ENCODE results near the gene RALGAPB.

RALGAPB gene

GRCh38 chr20:38581013-38581412, 108.4 kb downstream of the RALGAPB start, which contains the start of gene ADIG:
Gene ADIG, plus strand, starts transcription at chr20:38581197. Its CDS starts 54 bp downstream, at chr20:38581251.
- Histone ChIP-seq H3K4me3 (ENCODE audit: insufficient read depth, low read length, poor library complexity, severe bottlenecking) (no peak within 1 kb of the TSS), H3K4me2 (ENCODE audit: low read depth, low read length, poor library complexity, severe bottlenecking) (no peak within 1 kb of the TSS), H3K27ac (ENCODE audit: low read depth, low read length) (no peak within 1 kb of the TSS)

GRCh38 chr20:38581830-38582358, 109.3 kb downstream of the RALGAPB start:
- Histone ChIP-seq H3K4me3 (ENCODE audit: insufficient read depth, low read length, poor library complexity, severe bottlenecking) (no peak overlapping the region), H3K9me3 (ENCODE audit: insufficient read depth, low read length) (no peaks in the 10 kb centered on the region), H3F3A (ENCODE audit: insufficient read depth) (no peaks in the 10 kb centered on the region), H3K4me2 (ENCODE audit: low read depth, low read length, poor library complexity, severe bottlenecking) (no peak overlapping the region), H3K27me3 (ENCODE audit: low read length) (no peaks in the 10 kb centered on the region), H2AFZ (ENCODE audit: low read depth, low read length, severe bottlenecking) (no peak overlapping the region), H3K36me3 (ENCODE audit: low read length) (no peaks in the 10 kb centered on the region), H4K20me1 (ENCODE audit: low read depth, low read length) (no peaks in the 10 kb centered on the region), H3K79me2 (ENCODE audit: insufficient read depth, low read length) (no peaks in the 10 kb centered on the region), H3K9ac (ENCODE audit: low read length) (no peak overlapping the region), H3K27ac (ENCODE audit: low read depth, low read length) (no peak overlapping the region), H3K9me2 (replicated peaks; ENCODE audit: insufficient read depth, low read length) (no peaks in the 10 kb centered on the region)
- TF ChIP-seq EZH2phosphoT487 (conservative IDR thresholded peaks at IDR 0.05; ENCODE audit: low read length) (no peak), CTCF (IDR thresholded peaks at IDR 0.05; ENCODE audit: insufficient read depth, low read length, poor library complexity, severe bottlenecking) (no peak)

More at GRCh38 chr20:38581013-38581412, 108.4 kb downstream of the RALGAPB start, which contains the start of gene ADIG:
- no peak within 1 kb of the TSS for H2AFZ ChIP-seq (ENCODE audit: low read depth, low read length, severe bottlenecking)
- no peaks in the 10 kb centered on the region for H4K20me1 ChIP-seq (ENCODE audit: low read depth, low read length)
- no peak within 1 kb of the TSS for H3K9ac ChIP-seq (ENCODE audit: low read length)
- H3K79me2 ChIP-seq (ENCODE audit: insufficient read depth, low read length) = no peaks in the 10 kb centered on the region
- H3K27me3 ChIP-seq (ENCODE audit: low read length) = no peaks in the 10 kb centered on the region
- H3K9me2 ChIP-seq (replicated peaks; ENCODE audit: insufficient read depth, low read length) = no peaks in the 10 kb centered on the region
- H3K36me3 ChIP-seq (ENCODE audit: low read length) = no peaks in the 10 kb centered on the region
- TF ChIP-seq EZH2phosphoT487 (conservative IDR thresholded peaks at IDR 0.05; ENCODE audit: low read length) (no peak), CTCF (IDR thresholded peaks at IDR 0.05; ENCODE audit: insufficient read depth, low read length, poor library complexity, severe bottlenecking) (no peak)
- no peaks in the 10 kb centered on the region for H3K9me3 ChIP-seq (ENCODE audit: insufficient read depth, low read length)
- no peaks in the 10 kb centered on the region for H3F3A ChIP-seq (ENCODE audit: insufficient read depth)

- Histone ChIP-seq H3K9ac (ENCODE audit: low read length) (no peak overlapping the region), H3K79me2 (ENCODE audit: insufficient read depth, low read length) (no peaks in the 10 kb centered on the region), H2AFZ (ENCODE audit: low read depth, low read length, severe bottlenecking) (no peak overlapping the region), H3K4me3 (ENCODE audit: insufficient read depth, low read length, poor library complexity, severe bottlenecking) (no peak overlapping the region), H3K9me3 (ENCODE audit: insufficient read depth, low read length) (no peaks in the 10 kb centered on the region), H3F3A (ENCODE audit: insufficient read depth) (no peaks in the 10 kb centered on the region), H3K27ac (ENCODE audit: low read depth, low read length) (no peak overlapping the region), H3K36me3 (ENCODE audit: low read length) (no peaks in the 10 kb centered on the region), H4K20me1 (ENCODE audit: low read depth, low read length) (no peaks in the 10 kb centered on the region), H3K4me2 (ENCODE audit: low read depth, low read length, poor library complexity, severe bottlenecking) (no peak overlapping the region), H3K27me3 (ENCODE audit: low read length) (no peaks in the 10 kb centered on the region), H3K9me2 (replicated peaks; ENCODE audit: insufficient read depth, low read length) (no peaks in the 10 kb centered on the region)
- TF ChIP-seq EZH2phosphoT487 (conservative IDR thresholded peaks at IDR 0.05; ENCODE audit: low read length) = no peak
- TF ChIP-seq CTCF (IDR thresholded peaks at IDR 0.05; ENCODE audit: insufficient read depth, low read length, poor library complexity, severe bottlenecking) = no peak
Observed at GRCh38 chr20:38583306-38583705, 110.7 kb downstream of the RALGAPB start.
